Karpas-422 (cell line): ENCODE results near the gene GAS6. TPM values are rescaled to one million over a fixed set of nuclear protein-coding genes. Genes with fewer than 3 reads are reported as not detected.

Experiments used
- DNase-seq: peaks from one replicate; pipeline ENCODE4 v3.0.0-alpha.2; 2015
- H2AFZ ChIP-seq: fragments of 200-600 bp; sonication (generic); 2 replicates; pipeline ENCODE4 v1.6.1; 2014; ENCODE audit warnings: antibody characterized with exemption, low read length, mixed read lengths
- H3K27ac ChIP-seq: fragments of 200-600 bp; sonication (generic); 2 replicates; pipeline ENCODE4 v1.5.1; 2014; ENCODE audit warnings: mild to moderate bottlenecking, low read length, moderate library complexity
- H3K27me3 ChIP-seq: fragments of 200-600 bp; sonication (generic); 2 replicates; pipeline ENCODE4 v1.6.1; 2014; ENCODE audit warnings: low read length, mixed read lengths
- H3K36me3 ChIP-seq: fragments of 200-600 bp; sonication (generic); 2 replicates; pipeline ENCODE4 v1.6.1; 2014; ENCODE audit warnings: low read length, mixed read lengths; ENCODE audit not compliant: insufficient read depth
- H3K4me1 ChIP-seq: fragments of 200-600 bp; sonication (generic); 2 replicates; pipeline ENCODE4 v1.6.1; 2014; ENCODE audit warnings: mild to moderate bottlenecking, low read length, mixed read lengths
- H3K4me2 ChIP-seq: fragments of 200-600 bp; sonication (generic); 2 replicates; pipeline ENCODE4 v1.6.1; 2014; ENCODE audit warnings: low read length, low read depth, mild to moderate bottlenecking; ENCODE audit not compliant: poor library complexity, severe bottlenecking
- H3K4me3 ChIP-seq: fragments of 200-600 bp; sonication (generic); 2 replicates; pipeline ENCODE4 v1.5.1; 2014; ENCODE audit warnings: mild to moderate bottlenecking, antibody characterized with exemption, low read length, mixed read lengths
- H3K79me2 ChIP-seq: fragments of 200-600 bp; sonication (generic); 2 replicates; pipeline ENCODE4 v1.6.1; 2014; ENCODE audit warnings: mild to moderate bottlenecking, low read length, mixed read lengths
- H3K9ac ChIP-seq: fragments of 200-600 bp; sonication (generic); 2 replicates; pipeline ENCODE4 v1.6.0; 2014; ENCODE audit warnings: low read length
- H3K9me2 ChIP-seq: fragments of 200-600 bp; sonication (generic), shearing (Covaris generic); replicated peaks from 2 replicates; pipeline ENCODE4 v1.6.0; 2014; ENCODE audit warnings: mild to moderate bottlenecking, low read length, moderate library complexity; ENCODE audit not compliant: insufficient read depth
- H3K9me3 ChIP-seq: fragments of 300-700, 200-600 bp; sonication (generic); 2 replicates; pipeline ENCODE4 v1.6.1; 2014; ENCODE audit warnings: low read length, mixed read lengths
- H4K20me1 ChIP-seq: fragments of 200-600 bp; sonication (generic); 2 replicates; pipeline ENCODE4 v1.6.1; 2014; ENCODE audit warnings: mild to moderate bottlenecking, antibody characterized with exemption, low read length, low read depth; ENCODE audit not compliant: insufficient read depth
- total RNA-seq: library from RNA; depleted of rRNA; stranded (reverse); fragments of >200 nt; shearing (Covaris generic); gene quantifications from 2 replicates; pipeline ENCODE4 v1.2.3, GENCODE V29; 2014; ENCODE audit warnings: low replicate concordance; rRNA removed

Gene GAS6
- total RNA-seq, 1 experiment from 2014 or later = not detected

DNA sequence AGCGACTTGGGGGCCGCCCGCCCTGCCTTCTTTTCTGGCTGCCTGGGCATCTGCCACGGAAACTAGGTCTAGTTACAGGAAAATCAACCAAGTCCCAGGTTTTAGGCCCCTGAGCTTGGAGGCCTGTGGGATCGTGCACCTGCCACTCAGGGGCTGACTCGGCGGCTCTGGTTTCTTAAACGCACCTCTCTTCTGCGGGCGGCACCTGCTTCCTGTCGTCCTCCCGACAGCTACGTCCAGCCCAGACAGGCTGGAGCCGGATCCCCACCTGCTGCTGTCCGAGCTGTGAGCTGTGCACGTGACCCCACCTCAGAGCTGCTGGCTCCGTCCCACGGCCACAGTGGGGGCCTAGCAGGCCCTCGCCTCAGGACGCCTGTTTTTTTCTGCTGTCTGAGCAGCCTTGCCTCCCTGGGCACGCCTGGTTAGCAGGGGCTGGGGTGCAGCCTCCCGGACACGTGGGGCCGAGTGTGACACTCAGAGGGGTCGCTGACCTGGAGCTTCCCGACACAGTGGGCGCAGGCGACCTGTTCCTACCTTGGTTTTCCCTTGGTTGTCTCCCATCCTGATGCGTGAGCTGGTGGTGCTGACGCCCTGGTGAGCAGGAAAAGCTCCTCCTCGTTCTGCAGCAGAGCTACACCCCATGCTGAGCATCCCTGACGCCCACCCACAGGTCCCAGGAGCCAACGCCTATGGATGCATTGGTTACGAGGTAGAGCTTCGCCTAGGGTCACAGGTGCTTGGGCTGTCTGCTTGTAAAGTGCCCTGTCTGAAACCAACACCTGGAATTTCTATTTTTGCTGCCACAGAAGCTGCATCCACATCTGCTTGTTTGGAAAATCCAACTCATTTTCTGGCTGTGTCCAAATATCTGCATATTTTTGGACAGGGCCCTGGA lies 87.4 kb downstream of the GAS6 start:
- no peaks in the 10 kb centered on the region for H3K79me2 ChIP-seq
- H3K9me3 ChIP-seq = no peaks in the 10 kb centered on the region
- H3K27ac ChIP-seq = no peak overlapping the region
- no peaks in the 10 kb centered on the region for H3K36me3 ChIP-seq
- no peak overlapping the region for H3K4me2 ChIP-seq
- DNase-seq = no peak
- no peak overlapping the region for H3K4me3 ChIP-seq
- H3K27me3 ChIP-seq = no peaks in the 10 kb centered on the region
- no peaks in the 10 kb centered on the region for H3K4me1 ChIP-seq
- H4K20me1 ChIP-seq = no peaks in the 10 kb centered on the region
- H3K9ac ChIP-seq = no peak overlapping the region
- no peak overlapping the region for H2AFZ ChIP-seq
- H3K9me2 ChIP-seq = no peaks in the 10 kb centered on the region

DNA sequence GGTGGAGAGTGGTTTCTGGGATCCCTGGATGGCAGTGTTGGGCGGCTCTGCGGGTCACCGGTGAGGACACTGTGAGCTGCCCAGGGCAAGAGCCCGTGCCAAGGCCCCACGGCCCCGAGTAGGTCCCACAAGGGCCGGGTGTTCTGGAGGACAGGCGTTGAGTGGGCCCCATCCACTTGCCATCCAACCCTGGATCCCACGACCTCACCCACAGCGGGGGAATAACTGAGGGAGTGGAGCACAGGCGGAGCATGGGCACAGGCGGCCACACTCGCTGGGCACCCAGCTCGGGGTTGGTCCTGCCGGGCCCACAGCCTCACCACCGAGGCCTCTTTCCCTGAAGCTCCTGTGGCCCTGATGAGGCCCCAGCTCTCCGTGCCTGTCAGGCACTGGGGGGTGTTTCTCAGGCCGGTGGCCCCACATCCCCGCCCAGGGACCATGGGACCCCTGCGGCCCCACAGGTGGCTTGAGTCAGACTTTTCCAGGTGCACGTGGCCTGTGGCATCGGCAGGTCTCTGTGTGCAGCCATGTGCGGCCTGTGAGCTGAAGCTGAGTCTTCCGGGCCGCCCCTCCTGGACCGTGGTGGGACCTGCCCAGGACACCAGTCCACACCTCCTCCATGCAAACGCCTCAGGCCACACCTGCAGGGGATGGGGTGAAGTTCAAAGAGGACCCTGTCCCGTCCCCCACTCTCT lies 88.3 kb downstream of the GAS6 start:
- Histone ChIP-seq H3K9me2 (no peaks in the 10 kb centered on the region), H4K20me1 (no peaks in the 10 kb centered on the region), H2AFZ (no peak overlapping the region), H3K4me2 (no peak overlapping the region), H3K4me1 (no peaks in the 10 kb centered on the region), H3K27me3 (no peaks in the 10 kb centered on the region), H3K79me2 (no peaks in the 10 kb centered on the region), H3K36me3 (no peaks in the 10 kb centered on the region), H3K9me3 (no peaks in the 10 kb centered on the region), H3K27ac (no peak overlapping the region), H3K9ac (no peak overlapping the region), H3K4me3 (no peak overlapping the region)
- DNase-seq = no peak

DNA sequence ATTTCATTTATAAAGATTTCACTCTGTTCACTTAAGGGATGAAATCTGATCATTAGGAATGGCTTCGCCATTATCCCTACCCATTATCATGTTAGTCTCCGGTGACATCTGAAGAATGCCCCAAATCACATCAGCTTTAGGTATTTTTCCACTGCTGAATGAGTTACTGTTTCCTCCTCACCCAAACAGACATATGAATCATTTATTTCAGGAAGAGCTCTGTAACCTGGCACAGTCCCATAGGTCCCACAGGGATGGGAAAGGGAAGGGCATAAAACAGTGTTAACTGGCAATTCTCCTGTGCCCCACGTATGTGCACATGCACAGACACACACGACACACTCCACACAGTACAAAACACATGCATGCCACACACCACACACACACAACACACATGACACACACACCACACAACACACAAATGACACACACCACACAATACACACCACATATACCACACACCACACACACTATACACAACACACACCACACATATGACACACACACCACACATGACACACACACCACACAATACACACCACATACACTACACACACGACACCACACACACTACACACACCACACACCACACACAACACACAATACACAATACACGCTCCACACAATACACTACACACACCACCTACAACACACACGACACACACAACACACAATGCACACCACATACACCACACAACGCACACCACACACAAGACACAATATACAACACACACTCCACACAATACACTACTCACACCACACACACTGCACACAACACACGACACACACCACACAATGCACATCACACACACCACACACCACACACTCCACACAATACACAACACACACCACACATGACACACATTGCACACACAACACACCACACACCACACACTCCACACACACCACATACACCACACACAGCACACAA lies 89.4 kb downstream of the GAS6 start:
- H3K9ac ChIP-seq = no peak overlapping the region
- no peaks in the 10 kb centered on the region for H3K36me3 ChIP-seq
- no peaks in the 10 kb centered on the region for H3K79me2 ChIP-seq
- H3K27me3 ChIP-seq = no peaks in the 10 kb centered on the region
- H3K9me3 ChIP-seq = no peaks in the 10 kb centered on the region
- no peak for DNase-seq
- no peak overlapping the region for H3K4me3 ChIP-seq
- no peaks in the 10 kb centered on the region for H4K20me1 ChIP-seq
- no peak overlapping the region for H3K27ac ChIP-seq
- H3K4me2 ChIP-seq = no peak overlapping the region
- no peaks in the 10 kb centered on the region for H3K9me2 ChIP-seq
- no peak overlapping the region for H2AFZ ChIP-seq
- H3K4me1 ChIP-seq = no peaks in the 10 kb centered on the region

DNA sequence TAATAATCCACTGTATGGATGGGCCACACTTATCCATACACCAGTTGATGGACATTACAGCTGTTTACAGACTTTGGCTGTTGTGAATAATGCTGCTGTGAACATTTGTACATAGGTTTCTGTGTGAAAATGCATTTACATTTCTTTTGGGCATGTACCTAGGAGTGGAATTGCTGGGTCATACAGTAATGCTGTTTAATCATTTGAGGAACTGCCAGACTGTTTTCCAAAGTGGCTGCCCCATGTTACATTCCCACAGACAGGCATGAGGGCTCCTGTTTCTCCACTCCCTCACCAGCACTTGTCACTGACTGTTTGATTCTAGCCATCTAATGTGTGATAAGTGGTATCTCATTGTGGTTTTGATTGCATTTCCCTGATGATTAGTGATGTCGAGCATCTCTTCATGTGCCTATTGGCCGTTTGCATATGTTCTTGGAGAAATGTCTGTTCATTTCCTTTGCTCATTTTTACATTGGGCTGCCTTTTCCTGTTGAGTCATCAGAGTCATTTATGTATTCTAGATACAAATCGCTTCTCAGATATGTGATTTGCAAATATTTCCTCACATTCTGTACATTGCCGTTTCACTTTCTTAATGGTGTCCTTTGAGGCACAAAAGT lies 92.1 kb downstream of the GAS6 start:
- Histone ChIP-seq H3K4me3 (no peak overlapping the region), H3K9ac (no peak overlapping the region), H3K27me3 (no peaks in the 10 kb centered on the region), H3K36me3 (no peaks in the 10 kb centered on the region), H3K9me3 (no peaks in the 10 kb centered on the region), H3K9me2 (no peaks in the 10 kb centered on the region), H3K79me2 (no peaks in the 10 kb centered on the region), H3K4me2 (no peak overlapping the region), H3K27ac (no peak overlapping the region), H3K4me1 (no peaks in the 10 kb centered on the region), H2AFZ (no peak overlapping the region), H4K20me1 (no peaks in the 10 kb centered on the region)
- no peak for DNase-seq

DNA sequence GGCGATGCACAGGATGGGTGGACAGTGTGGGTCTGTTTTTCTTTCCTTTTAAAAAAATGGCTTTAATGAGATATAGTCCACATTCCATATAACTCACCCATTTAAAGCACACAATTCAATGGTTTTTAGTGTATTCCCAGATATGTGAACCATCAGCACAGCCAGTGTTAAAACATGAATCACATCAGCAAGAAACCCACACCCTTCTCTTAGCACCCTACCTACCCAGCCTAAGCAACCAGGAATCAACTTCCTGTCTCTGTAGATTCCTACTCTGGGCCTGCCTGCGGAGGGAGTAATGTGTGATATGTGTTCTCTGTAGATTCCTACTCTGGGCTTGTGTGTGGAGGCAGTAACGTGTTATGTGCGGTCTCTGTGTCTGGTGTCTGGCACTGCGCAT lies 92.9 kb downstream of the GAS6 start:
- Histone ChIP-seq H3K9ac (no peak overlapping the region), H2AFZ (no peak overlapping the region), H3K36me3 (no peaks in the 10 kb centered on the region), H3K27ac (no peak overlapping the region), H3K27me3 (no peaks in the 10 kb centered on the region), H4K20me1 (no peaks in the 10 kb centered on the region), H3K9me2 (no peaks in the 10 kb centered on the region), H3K4me3 (no peak overlapping the region), H3K9me3 (no peaks in the 10 kb centered on the region), H3K79me2 (no peaks in the 10 kb centered on the region), H3K4me2 (no peak overlapping the region), H3K4me1 (no peaks in the 10 kb centered on the region)
- no peak for DNase-seq

Other genes with a start within 250 kb of the GAS6 start
- gene ATP4B, start 205.9 kb downstream of the GAS6 start, total RNA-seq = not detected in 2 replicates
- not detected in 2 replicates for gene GRK1, start 196.9 kb downstream of the GAS6 start, total RNA-seq
- 0.86 and 1.4 TPM in 2 replicates for gene TMEM255B, start 104.8 kb downstream of the GAS6 start, total RNA-seq
- gene C13orf46, start 110.0 kb upstream of the GAS6 start, total RNA-seq = not detected in 2 replicates